ENCODE measurements around the gene AVPR2.

The AVPR2 gene

GRCh38 chrX:153903991-153904957, at the start of gene AVPR2:
TSS of gene AVPR2 (plus strand) at chrX:153904673. CDS start at chrX:153905146, 473 bp downstream.
- FAIRE-seq: no peak

DNA sequence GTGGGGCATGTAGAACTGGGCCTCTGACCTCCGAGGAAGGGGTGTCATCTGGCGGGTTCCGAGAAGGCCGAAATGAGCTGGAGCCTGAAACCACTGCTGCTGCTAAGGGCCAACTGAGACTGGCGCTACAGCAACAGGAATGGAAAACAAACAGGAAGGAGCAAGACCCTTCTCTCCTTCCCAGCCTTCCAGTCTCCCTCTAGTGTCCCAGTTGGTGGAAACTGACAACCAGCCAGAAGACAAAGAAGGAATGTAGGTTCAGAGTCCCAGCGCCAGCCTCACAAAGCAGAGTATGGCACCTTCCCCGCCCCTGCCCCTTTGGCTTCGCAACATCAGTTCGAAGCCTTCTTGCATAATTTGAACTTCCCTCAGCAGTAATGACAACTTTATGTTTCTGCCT, 49.8 kb upstream of the AVPR2 start:
- FAIRE-seq: no peak

DNA sequence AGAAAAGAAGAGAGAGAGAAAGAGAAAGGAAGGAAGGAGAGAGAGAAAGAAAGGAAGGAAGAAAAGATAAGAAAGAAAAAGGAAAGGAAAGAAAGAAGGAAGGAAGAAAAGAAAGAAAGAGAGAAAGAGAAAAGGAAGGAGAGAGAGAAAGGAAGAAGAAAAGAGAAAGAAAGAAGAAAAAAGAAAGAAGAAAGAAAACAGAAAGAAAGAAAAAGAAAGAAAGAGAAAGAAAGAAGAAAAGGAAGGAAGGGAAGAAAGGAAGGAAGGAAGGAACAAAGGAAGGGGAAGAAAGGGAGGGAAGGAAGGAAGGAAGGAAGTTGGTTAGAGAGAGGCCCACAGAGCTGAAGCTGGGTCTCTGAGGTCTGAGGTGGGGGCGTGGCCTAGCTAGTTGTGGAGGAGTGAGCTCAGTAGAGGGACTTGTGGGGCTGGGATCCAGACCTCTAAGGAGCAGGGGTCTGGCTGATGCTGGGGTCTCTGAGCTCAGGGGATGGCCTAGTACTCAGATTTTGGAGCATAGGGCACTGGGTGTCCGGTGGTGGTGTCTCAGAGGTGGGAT, 47.0 kb upstream of the AVPR2 start:
- FAIRE-seq: no peak

GRCh38 chrX:153861151-153861550, 43.3 kb upstream of the AVPR2 start:
- FAIRE-seq: no peak

GRCh38 chrX:153861733-153862310, 42.7 kb upstream of the AVPR2 start:
- no peak for FAIRE-seq

- no peak for FAIRE-seq
Observed at GRCh38 chrX:153862369-153863250, 41.9 kb upstream of the AVPR2 start.

- FAIRE-seq: no peak
Observed at GRCh38 chrX:153863251-153863991, 41.1 kb upstream of the AVPR2 start.

GRCh38 chrX:153864101-153864500, 40.4 kb upstream of the AVPR2 start:
- FAIRE-seq: no peak

GRCh38 chrX:153864561-153865320, 39.7 kb upstream of the AVPR2 start:
- no peak for FAIRE-seq

- no peak for FAIRE-seq
Observed at GRCh38 chrX:153865321-153865580, 39.2 kb upstream of the AVPR2 start.

DNA sequence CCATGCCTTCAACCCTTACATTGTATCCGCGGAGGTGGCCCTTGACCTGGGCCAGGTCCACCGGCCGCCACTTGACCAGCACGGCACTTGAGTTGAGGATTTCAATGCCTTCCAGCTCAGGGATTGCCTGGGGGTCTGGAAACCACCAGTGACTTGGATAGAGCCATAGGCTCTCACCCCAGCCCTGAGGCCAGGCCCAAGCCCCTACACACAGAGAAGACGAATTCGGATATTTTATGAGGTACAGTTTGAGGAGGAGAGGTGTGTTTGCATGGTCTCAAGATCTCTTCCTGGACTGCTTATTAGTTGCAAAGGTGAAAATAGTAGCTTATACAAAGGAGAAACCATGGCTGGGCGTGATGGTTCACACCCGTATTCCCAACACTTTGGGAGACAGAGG, 38.8 kb upstream of the AVPR2 start:
- FAIRE-seq: no peak

DNA sequence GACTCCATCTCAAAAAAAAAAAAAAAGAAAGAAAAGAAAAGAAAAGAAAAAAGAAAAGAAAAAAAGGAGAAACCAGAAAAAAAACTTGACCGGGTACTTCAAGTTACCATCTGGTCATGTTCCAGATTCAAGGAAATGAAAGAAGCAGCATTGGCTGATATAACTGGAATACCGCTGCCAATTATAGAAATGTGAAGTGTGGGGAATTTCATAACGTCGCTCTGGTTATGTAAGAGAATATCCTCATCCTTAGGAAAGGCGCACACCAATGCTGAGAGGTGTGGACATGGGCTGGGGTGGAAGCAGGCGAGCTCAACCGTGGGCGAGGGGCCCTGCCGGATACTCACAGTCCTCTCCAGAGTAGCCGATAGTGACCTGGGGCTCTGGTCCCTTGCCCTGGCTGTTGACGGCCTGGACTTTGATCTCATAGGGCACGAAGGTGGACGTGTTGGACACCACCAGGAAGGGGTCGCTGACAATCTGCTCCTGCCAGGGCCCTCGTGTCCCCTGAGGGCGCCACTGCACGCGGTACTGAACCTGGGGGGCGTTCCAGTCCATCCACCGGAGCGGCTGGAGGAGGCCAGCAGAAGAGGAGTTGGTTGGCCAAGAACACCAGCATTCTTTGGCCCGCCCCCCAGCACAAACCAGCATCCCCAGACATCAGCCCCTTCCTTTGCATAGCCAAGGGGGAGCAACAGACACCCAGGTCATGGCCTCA, 38.0 kb upstream of the AVPR2 start:
- no peak for FAIRE-seq

- no peak for FAIRE-seq
Observed at GRCh38 chrX:153867139-153867538, 37.3 kb upstream of the AVPR2 start.

GRCh38 chrX:153867671-153868070, 36.8 kb upstream of the AVPR2 start:
- FAIRE-seq: no peak

- FAIRE-seq: no peak
Observed at GRCh38 chrX:153868576-153869472, 35.6 kb upstream of the AVPR2 start.

GRCh38 chrX:153869473-153870287, 34.8 kb upstream of the AVPR2 start:
- no peak for FAIRE-seq

DNA sequence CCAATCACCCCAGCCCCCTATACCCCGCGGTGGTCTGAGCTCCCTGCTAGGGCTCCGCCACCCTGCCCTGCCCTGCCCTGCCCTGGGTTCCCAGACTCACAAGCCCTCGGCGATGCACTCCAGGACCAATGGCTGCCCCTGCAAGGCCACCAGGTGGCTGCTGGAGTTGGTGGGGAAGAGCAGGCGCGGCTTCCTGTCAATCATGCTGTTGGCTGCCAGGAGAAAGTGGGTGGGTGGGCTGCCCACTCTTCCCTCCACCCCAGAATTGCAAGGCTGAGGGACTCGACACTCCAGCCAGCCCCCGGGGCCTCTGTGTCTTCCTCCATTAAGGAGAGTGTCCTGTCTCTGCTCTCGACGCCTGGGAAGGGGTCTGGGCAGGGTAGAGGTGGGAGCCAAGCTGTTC, 34.2 kb upstream of the AVPR2 start:
- FAIRE-seq: no peak

DNA sequence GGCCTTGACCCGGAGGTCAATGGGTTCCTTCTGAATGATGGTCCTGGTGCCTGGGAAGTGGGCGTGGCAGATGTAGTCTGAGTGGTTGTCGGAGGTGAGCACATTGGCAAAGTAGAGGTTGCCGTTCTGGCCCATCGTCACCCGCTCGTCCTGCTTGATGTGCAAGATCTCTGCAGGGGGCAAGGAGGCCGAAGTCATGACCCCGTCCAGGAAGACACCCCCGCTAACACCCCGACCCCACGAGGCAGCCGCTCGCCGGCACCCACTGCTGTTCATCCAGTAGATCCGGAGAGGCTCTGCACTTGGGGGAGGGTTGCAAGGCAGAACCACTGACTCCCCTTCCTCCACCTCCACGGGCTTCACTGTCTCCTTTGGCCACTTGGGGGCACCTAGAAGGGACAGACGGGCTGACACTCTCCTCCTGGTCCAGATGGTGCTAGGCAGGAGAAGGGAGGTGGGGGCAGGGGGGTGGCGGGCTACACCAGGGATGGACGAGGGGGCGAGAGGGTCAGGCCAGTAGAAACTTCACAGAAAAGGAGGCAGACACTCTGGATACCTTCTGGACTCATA, 33.6 kb upstream of the AVPR2 start:
- FAIRE-seq: no peak

GRCh38 chrX:153871451-153871850, 33.0 kb upstream of the AVPR2 start:
- no peak for FAIRE-seq
